GM21367 (cell line): ENCODE data around the gene ASAP2.

Experiments
- ATAC-seq: cut with Tn5 transposase; IDR thresholded peaks from one replicate; pipeline ENCODE4 v1.9.1; 2021; ENCODE audit not compliant: unreplicated experiment

ASAP2 gene

DNA sequence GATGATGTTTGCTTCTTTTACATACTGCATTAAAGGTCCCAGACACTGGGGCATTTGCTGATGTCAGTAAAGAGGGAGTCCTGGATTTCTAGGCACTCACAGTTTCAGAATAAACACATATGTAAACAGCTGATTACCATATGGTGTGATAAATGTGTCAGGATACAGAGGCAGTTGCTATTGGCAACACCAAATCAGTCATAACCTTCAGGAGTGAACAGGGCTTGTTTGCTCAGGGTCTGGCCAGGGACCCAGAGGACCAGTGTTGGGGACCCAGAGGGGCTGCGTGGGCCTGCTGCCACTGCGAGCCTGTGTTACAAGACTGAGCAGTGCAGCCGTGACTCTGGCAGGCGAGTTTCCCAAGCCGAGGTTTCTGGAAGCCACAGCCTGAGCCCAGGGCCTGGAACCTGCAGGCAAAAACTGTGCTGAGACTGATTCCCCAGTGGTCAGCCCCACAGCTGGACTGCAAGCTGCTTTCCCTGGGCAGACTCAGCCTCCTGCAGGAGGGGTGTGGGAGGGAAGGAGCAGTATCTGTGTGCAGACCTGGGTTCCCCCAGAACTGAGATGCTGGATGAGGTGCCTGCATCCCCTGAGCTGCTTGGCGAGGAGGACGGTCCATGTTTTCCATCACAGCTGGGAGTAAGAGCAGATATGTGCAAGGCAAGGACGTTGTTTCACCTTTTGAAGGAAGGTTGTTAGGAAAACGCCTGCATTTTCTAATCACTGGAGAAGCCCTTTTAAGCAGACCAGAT is 23.6 kb downstream of the ASAP2 start:
- no peak for ATAC-seq

DNA sequence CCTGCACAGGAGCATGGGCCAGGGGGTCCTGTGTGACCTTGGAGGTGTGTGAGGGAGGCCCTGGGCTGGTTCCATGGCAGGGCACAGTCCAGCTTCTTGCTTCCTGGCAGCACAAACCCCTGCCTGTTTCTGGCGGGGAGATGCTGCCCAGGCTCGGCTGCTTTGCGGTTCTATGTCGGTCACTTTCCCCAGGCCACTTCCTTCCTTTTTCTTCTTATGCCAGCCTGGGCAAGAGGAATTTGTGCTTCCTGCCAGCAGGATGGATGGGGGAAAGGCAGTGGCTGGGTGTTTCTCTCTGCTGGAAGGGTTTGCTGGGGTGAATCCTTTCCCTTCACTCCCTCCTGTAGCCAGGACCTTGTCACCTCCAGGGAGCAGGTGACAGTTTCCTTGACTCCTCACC is 24.3 kb downstream of the ASAP2 start:
- ATAC-seq: no peak

DNA sequence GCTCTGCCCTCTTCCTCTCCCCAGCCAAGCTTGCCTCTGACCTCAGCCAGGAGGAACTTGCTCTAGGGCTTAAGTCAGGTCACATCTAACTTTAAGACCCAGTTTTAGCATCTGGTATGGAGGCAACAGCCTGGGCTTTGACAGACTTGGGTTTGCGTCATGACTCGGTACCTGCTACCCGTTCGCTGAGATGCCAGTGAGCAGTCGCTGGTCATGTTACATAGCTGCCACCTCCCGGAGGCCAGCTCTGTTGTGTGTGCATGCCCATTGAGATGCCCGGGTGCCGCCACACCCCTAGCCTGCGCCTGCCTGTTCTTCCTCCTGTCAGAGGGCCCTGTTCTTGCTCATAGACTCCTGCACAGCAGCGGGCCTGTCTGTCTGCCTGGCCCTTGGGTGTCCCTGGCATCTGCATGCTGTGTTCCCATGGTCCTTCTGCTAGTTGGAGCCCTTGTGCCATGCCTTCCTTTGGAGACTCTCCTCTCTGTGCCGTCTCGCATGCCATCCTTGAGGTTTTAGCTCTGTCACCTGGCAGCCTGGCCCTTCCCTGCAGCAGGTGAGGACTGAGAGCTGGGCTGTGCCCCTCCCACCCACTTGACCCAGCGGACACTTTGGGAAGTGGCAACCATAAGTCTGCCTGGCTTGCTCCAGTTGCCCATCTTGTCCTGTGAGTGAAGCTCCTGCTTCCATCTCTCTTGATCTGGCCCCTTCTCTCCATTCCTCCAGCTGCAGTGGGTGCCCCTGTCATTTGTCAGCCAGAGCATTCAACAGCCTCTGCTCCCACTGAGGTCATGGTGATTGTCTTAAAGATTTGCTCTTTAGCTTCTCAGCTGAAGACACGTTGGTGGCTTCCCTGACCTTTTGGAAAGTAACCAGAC is 24.9 kb downstream of the ASAP2 start:
- no peak for ATAC-seq

DNA sequence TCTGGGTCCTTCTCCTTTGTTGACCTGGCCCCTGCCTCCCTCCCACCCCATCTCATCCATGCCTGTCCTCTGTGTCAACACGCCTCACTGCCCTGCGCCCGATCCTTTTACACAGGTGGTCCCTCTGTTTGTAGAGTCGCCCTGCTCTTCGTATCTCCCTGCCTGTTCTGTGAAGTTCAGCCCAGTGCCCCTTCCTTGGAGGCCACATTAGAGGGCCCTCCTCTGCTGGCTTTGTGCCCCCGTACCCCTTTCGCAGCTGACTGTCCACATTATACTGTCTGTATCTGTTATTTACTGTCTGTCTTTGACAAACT is 25.5 kb downstream of the ASAP2 start:
- no peak for ATAC-seq

DNA sequence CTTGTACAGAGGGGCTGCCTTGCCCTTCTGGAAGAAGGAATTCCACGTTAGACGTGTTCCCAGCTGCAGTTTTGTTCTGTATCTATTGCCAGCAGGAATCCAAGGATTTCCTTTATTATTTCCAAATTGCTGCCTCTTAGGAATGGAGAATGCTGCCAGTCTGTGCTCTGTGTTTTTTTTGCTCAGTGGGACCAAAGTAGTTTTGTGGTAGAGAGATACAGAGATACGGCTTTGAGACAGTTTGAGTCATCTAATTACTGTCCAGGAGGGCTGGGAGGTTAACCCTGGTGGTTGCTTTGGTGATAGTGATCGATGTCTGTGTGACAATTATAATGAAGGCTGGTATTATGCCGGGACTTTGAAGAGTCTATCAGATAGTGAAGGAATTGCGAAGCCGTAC is 26.3 kb downstream of the ASAP2 start:
- ATAC-seq: no peak

DNA sequence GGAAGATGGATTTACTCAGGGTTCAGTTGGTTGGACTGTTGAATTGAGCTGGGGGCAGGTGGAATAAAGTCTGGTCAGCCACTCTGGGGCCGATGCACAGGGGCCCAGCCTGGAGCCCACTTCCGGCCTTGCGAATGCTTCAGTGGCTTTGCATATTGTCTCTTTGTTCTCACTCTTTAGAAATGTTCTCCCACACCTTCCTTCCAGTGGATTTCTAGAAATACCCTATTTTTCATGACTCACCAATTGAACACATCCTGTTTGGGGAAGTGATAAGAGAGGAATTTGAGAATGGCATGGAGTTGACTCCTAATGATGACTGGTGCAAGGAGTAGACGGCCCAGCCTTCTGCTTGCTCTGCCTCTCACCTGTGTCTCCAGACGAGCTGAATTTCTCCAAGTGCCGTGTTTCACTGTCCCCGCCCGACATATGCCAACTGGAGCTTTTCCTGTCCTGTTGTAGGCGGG is 28.1 kb downstream of the ASAP2 start:
- no peak for ATAC-seq

DNA sequence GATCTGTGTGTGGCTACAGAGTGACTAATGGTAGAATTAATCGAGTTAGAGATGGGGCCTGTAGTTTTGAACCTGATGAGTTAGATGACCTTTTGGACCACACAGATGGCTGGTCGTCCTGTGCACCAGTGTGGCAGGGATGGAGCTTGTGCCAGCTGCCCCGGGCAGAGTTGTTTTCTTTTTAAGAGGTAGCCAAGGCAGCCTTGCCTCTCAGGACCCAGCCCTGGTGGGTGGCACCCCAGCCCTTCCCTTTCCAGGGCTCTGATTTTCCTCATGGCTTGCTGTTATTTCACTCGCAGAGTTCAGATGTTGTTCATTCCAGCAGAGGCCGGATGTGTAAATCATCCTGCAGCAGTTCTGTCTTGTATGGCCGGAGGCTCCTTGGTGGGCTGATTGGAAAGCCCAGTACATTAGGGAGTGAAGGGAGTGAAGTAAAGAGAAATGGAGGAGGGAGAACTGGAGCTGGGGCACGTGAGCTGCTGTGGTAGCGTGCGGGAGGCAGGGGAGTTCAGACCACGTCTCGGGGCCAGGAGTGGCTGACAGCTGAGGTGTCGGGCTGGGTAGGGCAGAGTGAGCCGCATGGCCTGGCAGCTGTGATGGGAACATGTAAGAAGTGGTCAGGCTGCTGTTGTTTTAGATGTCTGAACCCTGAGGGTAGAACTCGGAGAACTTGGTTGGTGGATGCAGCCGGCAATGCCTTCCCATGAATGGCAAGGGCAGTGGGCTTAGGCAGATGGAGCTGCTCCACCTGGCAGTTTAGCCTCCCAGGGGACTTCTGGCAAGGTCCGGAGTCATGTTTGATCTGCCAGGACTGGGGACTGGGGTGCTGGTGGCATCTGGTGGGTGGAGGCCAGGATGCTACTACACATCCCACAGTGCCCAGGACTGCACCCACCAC is 28.8 kb downstream of the ASAP2 start:
- ATAC-seq: no peak

DNA sequence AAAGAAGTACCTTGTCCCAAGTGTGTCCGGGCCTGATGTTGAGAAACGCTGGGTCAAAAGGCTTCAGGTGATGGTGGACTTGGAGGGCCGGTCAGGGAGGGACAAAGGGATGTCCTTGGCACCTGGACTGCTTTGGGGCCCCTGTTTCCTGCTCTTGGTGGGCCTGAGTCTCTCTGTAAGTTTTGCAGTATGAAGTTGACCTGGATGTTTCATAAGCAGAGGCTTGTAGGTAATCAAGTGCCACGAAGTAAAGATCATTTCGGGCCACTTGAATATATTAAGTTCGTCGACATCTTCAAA is 29.4 kb downstream of the ASAP2 start:
- no peak for ATAC-seq

DNA sequence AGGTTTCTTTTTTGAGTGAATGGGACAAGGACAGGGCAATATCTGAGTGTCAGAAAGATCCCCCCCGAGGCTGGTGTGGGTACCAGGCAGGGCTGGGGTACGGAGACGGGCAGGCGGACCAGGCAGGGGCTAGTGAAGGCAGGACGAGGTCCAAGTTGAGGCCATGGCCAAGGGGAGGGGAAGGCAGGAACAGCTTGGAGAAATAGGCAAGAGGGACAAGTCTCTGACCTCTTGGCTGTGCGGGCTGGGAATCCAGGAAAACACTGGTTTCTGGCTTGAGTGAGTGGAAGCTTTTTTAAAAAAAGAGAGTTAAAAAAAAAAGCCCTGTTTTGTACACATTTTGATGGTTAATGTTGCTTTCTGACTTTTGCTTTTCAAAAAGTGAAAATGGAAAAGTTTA is 30.3 kb downstream of the ASAP2 start:
- ATAC-seq: no peak

DNA sequence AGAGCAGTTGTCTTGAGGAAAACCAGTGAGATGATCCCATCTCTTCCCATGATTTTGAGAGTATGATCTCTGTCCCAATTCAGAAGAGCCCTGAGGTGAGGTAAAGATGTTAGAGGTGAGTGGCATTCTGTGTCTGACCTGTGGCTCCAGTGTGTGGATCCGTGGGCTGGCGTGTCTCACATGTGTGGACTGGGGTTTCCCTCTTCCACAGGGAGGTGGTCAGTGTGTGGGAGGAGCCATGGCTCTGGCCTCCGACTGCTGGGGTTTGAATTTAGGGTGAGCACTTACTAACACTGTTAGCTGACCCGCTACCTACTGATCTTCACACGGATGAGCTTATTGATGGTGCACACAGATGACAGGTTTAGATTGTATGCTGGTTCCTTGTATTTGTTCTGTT is 31.2 kb downstream of the ASAP2 start:
- no peak for ATAC-seq

DNA sequence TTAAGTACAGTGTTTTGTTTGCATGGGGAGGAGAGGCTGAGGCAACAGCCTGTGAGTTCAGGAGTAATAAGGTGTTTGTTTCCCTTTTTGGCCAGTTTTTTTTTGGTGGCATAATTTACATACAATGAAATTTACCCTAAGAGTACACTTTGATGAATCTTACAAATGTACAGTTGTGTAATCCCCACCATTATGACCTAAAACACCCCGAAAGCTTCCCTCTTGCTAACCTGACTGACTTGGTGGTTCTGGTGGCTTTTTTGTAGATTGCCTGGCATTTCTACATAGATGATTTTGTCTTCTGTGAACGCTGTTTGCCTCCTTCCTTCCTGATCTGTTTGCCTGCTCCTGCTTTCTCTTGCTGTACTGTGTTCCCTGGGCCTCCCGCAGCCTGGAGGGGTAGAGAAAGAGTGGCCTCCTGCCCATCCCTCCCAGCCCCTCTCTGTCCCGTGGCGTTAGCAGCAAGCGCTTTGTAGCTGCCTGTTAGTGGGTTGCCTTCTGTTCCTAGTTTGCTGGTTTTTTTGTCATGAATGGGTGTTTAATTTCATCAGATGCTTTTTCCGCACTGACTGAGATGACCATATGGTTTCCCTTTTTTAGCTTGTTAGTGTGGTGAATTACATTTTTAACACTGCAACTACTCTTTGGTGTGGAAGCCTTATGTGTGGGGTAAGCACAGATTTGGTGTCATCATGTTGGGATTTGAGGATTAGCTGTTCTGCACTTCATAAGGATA is 32.1 kb downstream of the ASAP2 start:
- ATAC-seq: no peak

DNA sequence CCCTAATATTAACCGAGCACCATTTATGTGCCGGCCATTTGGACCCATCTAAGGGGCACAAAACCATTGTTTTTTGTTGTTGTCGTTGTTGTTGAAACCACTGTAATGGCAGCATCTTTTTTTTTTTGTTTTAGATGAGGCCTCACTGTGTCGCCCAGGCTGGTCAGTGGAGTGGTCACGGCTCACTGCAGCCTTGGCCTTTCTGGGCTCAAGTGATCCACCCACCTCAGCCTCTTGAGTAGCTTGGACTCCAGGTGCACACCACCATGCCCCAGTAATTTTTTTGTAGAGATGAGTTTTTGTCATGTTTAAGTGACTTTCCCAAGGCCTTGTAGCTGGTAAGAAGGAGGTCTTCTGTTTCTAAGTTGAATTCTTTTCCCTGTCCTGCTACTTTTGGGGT is 33.0 kb downstream of the ASAP2 start:
- ATAC-seq: no peak

DNA sequence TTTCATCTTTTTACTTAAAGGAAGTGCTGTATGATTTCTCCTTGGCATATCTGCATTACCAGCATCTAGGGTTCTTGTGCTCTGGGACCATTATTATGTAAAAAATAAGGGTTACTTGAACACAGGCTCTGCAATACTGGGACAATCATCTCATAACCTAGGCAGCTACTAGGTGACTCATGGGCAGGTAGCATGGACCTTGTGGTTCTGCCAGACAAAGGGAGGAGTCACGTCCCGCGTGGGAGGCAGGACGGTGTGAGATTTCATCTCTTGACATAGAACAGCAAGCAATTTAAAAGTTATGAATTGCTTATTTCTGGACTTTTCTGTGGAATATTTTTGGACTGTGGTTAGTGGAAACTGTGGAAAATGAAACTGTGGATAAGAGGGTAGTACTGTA is 34.1 kb downstream of the ASAP2 start:
- ATAC-seq: no peak

DNA sequence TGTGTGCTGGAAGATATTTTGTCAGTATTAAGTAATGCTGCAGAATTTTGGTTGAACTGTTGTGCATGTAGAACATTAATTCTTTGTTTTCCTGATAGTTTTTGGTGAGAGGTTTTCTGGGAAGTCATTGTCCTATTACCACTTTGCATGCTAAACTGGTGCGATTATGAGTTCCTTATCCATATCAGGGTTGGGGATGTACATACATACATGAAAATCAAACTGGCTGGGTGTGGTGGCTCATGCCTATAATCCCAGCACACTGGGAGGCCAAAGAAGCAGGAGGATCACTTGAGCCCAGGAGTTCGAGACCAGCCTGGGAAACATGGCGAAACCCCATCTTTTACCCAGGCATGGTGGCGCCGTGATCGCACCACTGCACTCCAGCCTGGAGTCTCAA is 34.6 kb downstream of the ASAP2 start:
- no peak for ATAC-seq

DNA sequence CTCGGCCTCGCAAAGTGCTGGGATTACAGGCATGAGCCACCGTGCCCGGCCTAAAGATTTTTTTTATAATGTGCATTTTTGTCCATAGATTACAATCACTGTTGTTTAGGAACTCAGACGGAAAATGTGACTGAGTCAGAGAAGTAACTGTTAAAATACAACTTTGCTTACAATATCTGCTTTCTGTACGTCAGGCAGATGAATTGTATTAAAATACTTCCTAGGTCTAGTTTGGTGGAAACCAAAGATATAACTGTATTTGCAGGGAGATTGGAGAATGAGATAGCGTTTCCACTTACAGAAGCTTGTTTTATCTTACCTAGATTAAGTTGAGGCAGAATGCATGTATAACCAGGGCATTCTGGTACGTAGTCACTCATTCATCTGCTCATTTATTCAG is 36.7 kb downstream of the ASAP2 start:
- ATAC-seq: no peak

DNA sequence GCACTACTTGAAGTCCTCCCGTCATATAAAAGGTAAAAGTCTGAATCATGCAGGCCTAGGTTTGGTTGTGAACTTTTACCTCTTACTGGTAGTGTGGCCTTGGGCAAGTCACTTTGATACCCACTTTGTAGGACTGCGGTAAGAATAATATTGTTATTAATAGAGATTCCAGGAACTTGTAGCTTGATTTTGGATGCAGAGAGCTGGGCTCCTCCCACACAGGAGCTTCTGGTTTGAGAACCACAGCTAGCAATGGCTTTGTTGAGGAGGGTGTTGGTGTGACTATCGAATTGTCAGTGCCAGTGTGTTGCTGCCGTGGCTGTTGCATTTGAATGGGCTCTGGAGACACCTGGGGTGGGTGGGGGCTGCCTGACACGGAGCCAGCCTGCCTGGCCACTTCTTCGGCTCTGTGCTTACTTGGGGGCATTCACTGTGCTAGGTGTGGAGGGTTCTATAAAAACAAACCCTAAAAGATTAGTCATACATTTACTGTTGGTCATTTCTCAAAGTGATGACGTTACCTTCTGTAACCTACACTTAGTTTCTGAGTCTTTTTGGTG is 38.5 kb downstream of the ASAP2 start:
- ATAC-seq: no peak

DNA sequence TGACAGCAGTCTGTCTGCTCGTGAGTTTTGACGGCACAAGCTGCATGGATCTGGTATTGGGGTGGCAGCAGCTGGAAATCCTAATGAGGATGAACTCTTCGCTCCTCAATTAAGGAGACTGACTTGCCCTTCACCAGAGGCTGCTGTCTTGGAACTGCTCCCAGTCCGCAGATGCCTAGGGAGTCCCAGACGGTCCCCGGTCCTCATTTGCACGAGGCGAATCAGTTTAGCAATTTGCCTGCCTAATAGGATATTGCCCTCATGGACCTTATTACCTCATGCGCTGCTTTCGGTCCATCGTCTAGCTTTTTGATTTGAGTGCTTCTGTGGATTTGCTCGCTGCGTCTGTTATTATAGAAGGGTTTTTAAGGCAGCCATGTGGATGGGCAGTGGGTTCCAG is 40.6 kb downstream of the ASAP2 start:
- no peak for ATAC-seq

DNA sequence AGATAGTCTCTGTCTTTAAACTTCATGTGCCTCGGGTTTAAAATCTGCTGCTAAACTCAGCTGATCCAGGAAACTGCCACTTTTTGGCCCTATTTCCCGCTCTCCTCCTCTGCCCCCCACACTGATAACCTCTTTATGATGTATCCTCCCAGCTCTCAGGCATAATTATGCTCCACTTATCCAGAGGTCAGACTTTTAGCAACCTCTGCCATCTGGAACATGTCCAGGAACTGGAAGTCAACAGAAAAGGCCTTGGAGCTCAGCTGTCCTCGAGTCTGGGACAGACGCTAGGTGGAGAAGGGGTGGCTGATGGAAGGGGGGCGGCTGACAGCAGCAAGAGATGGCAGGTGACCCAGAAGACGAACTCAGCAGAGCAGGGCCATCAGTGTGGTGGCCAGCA is 41.2 kb downstream of the ASAP2 start:
- ATAC-seq: no peak

DNA sequence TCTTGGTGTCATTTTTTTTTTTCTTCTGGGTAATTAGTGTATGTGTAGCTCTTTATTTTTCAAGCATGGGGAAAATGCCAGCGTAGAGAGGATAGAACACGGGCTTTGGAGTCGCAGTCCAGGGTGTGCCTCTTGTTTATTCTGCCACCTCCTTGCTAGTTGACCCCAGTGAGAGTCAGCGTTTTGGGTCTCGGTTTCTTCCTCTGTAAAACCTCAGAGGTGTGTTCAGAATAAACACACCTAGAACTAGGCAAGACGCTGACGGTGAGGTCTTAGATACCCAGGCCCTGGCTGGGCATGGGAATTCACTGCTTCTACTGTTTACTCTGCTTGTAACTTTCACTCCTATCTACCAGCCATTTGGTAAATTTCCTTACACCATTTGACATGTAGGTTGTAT is 41.8 kb downstream of the ASAP2 start:
- no peak for ATAC-seq

DNA sequence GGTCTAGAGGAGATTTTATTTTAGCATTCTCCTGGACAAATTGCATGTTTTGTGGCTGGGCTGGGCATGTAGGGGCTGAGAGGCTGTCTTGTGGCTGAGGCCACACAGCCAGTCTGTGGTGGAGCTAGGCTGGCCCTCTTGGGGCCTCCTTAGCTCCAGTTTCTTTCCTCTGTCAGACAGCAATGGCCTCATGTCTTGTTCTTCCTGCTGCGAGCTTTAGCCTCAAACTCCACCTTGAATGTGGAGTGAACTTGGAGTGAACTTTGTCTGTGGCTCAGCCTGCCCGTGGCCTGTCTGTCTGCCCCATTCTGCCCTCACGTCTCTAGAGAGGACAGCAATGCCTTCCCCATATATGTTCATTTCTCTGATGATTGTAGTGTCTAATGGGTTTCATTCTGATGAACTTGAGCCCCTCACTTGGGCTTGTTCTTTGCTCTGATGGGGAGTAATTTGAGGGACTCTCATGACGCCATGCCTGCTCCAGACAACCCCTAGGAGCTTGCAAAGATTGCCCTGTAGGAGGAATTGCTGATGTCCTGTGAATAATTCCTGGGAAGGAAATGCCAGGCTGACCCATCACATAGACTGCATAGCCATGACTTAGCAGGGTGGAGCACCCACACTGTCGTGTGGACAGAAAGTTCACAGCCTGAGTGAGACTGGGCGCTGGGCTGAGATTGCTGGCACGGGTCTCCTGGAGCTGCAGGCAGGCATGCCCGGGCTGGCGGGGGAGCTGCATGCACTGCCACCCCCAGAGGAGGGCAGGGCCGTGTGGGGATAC is 42.6 kb downstream of the ASAP2 start:
- no peak for ATAC-seq
